Activated CD4-positive, alpha-beta memory T cell treated with anti-CD3 and anti-CD28 coated beads, Interleukin-2, amount 10 ng/mL, durations not matched to agents 7 days and 5 days (primary cell): ENCODE measurements around the gene MRPL39. TPM values are rescaled to one million over a fixed set of nuclear protein-coding genes. Genes with fewer than 3 reads are reported as not detected.
"Not testable (repeated sequence)": the region's sequence is repeated elsewhere in the genome, so short reads cannot be mapped to it uniquely, and the experiment has no call there.

ENCODE experiments used
- CTCF ChIA-PET: fragments of 350-600 bp; sonication (Branson Sonifier 250); formaldehyde crosslinking; loops from one replicate; lab custom pipeline; 2021; ENCODE audit warnings: antibody characterized with exemption, inconsistent platforms; lab: Charles Lee
- POLR2A ChIA-PET: fragments of 350-600 bp; sonication (Branson Sonifier 250); formaldehyde crosslinking; loops from one replicate; lab custom pipeline; 2021; ENCODE audit warnings: antibody characterized with exemption; lab: Charles Lee
- DNase-seq: peaks from one replicate; pipeline ENCODE4 v3.0.0-alpha.2; 2020
- H3K27ac Mint-ChIP-seq: one replicate; pipeline ENCODE4 v1.8.0; 2021; ENCODE audit warnings: mild to moderate bottlenecking, mixed read lengths
- H3K27me3 Mint-ChIP-seq: one replicate; pipeline ENCODE4 v1.8.0; 2021; ENCODE audit warnings: mixed read lengths
- H3K36me3 Mint-ChIP-seq: one replicate; pipeline ENCODE4 v1.8.0; 2021; ENCODE audit warnings: low read depth, mixed read lengths
- H3K4me1 Mint-ChIP-seq: one replicate; pipeline ENCODE4 v1.8.0; 2021; ENCODE audit warnings: mixed read lengths
- H3K4me3 Mint-ChIP-seq: one replicate; pipeline ENCODE4 v1.8.0; 2021; ENCODE audit warnings: mild to moderate bottlenecking, mixed read lengths
- H3K9me3 Mint-ChIP-seq: one replicate; pipeline ENCODE4 v1.8.0; 2021; ENCODE audit warnings: mixed read lengths
- total RNA-seq, 2 experiments: library from RNA; stranded (reverse); gene quantifications; one replicate each; pipeline ENCODE4 v1.2.3, GENCODE V29; 2021

MRPL39 gene
- total RNA-seq, 2 experiments from 2014 or later: 36.5 to 37.8 TPM

DNA sequence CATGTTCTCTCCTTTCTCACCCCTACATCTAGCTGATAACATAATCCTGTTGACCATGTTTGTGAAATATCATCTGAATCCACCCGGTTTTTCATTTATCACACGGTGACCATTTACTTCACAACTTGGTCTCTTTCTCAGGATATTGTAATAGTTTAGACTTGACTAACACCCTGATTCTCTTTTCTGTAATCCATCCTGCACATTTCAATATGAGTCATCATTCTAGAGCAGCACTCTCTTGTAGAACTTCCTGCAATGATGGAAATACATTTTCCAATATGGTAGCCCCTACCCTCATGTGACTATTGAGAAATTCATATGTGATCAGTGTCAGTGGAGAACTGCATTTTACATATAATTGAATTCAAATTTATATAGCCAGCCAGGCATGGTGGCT, 29.4 kb upstream of the MRPL39 start:
- no peak for DNase-seq
- ChIA-PET CTCF (no interaction called here), POLR2A (no interaction called here)
- H3K27ac Mint-ChIP-seq: no peak overlapping the region
- H3K36me3 Mint-ChIP-seq: peaks cover 4% of the 10 kb centered on the region
- H3K27me3 Mint-ChIP-seq: peaks cover 37% of the 10 kb centered on the region
- H3K4me1 Mint-ChIP-seq: peaks cover 33% of the 10 kb centered on the region
- H3K4me3 Mint-ChIP-seq: no peak overlapping the region
- peaks cover 3% of the 10 kb centered on the region for H3K9me3 Mint-ChIP-seq

- Mint-ChIP-seq H3K27ac (no peak overlapping the region), H3K9me3 (peaks cover 3% of the 10 kb centered on the region)
Measured at GRCh38 chr21:25635310-25635709, 28.0 kb upstream of the MRPL39 start.

GRCh38 chr21:25632296-25632695, 25.0 kb upstream of the MRPL39 start:
- ChIA-PET POLR2A (no interaction called here), CTCF (no interaction called here)
- Mint-ChIP-seq H3K4me3 (no peak overlapping the region), H3K27ac (no peak overlapping the region), H3K4me1 (peaks cover 12% of the 10 kb centered on the region), H3K9me3 (peaks cover 3% of the 10 kb centered on the region), H3K27me3 (peaks cover 6% of the 10 kb centered on the region), H3K36me3 (peaks cover 4% of the 10 kb centered on the region)
- no peak for DNase-seq

More at GRCh38 chr21:25635310-25635709, 28.0 kb upstream of the MRPL39 start:
- H3K4me3 Mint-ChIP-seq: no peak overlapping the region
- ChIA-PET CTCF (no interaction called here), POLR2A (interaction anchor here (0.6 kb wide), 1 partner anchor 95 kb away, joined by 5 read pairs; no protein-coding TSS in a partner anchor)
- peaks cover 28% of the 10 kb centered on the region for H3K4me1 Mint-ChIP-seq
- H3K27me3 Mint-ChIP-seq: peaks cover 25% of the 10 kb centered on the region
- DNase-seq: no peak
- peaks cover 4% of the 10 kb centered on the region for H3K36me3 Mint-ChIP-seq

DNA sequence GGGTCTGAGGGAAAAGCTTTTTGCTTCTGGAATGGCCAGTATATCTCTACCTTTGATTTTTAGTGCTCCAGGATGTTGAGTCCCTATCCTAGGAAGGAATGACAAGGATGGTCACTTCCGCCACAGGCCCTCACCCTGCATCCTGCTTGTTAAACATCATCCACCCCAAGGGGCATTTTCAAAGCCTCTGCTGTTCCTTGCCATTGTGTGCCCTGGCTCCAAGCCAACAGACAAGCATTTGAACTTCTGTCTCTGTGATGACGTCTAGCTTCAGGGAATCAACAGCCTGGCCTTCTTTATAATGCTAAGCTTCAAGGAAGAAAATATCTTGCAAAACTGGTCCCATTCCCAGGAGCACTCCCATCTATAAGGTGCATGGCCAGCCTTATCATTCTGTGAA, 19.5 kb upstream of the MRPL39 start:
- H3K36me3 Mint-ChIP-seq: no peaks in the 10 kb centered on the region
- no peak overlapping the region for H3K4me3 Mint-ChIP-seq
- H3K27ac Mint-ChIP-seq: no peak overlapping the region
- H3K27me3 Mint-ChIP-seq: no peaks in the 10 kb centered on the region
- ChIA-PET CTCF (no interaction called here), POLR2A (no interaction called here)
- no peaks in the 10 kb centered on the region for H3K4me1 Mint-ChIP-seq
- H3K9me3 Mint-ChIP-seq: no peaks in the 10 kb centered on the region
- DNase-seq: no peak

DNA sequence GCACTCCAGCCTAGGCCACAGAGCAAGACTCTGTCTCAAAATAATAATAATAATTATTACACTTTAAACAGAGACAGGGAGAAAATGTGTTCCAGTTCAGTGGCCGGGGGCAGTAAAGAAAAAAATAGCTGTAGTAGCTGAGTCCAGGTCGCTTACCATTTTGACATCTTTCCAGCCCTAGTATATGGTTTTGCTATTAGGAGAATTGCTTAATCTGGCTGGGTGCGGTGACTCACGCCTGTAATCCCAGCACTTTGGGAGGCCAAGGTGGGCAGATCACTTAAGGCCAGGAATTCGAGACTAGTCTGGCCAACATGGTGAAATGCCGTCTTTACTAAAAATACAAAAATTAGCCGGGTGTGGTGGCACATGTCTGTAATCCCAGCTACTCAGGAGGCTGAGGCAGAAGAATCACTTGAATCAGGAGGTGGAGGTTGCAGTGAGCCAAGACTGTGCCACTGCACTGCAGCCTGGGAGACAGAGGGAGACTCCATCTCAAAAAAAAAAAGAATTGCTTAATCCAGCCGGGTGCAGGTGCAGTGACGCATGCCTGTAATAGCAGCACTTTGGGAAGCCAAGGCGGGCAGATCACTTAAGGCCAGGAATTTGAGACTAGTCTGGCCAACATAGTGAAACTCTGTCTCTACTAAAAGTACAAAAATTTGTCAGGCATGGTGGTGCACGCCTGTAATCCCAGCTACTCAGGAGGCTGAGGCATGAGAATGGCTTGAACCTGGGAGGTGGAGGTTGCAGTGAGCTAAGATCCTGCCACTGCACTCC, 18.7 kb upstream of the MRPL39 start:
- CTCF ChIA-PET: interaction anchor here (1.2 kb wide), 1 partner anchor 18 kb away, joined by 3 read pairs; no protein-coding TSS in a partner anchor
- H3K4me1 Mint-ChIP-seq, H3K27ac Mint-ChIP-seq, H3K27me3 Mint-ChIP-seq, POLR2A ChIA-PET, H3K4me3 Mint-ChIP-seq, H3K9me3 Mint-ChIP-seq, DNase-seq, H3K36me3 Mint-ChIP-seq: not testable (repeated sequence)

GRCh38 chr21:25625036-25625435, 17.8 kb upstream of the MRPL39 start:
- Mint-ChIP-seq H3K27ac (no peak overlapping the region), H3K4me3 (no peak overlapping the region), H3K9me3 (no peaks in the 10 kb centered on the region), H3K36me3 (no peaks in the 10 kb centered on the region), H3K4me1 (no peaks in the 10 kb centered on the region), H3K27me3 (no peaks in the 10 kb centered on the region)
- ChIA-PET CTCF (interaction anchor here (1.2 kb wide), 1 partner anchor 17 kb away, joined by 3 read pairs; no protein-coding TSS in a partner anchor), POLR2A (no interaction called here)
- DNase-seq: no peak

GRCh38 chr21:25624511-25624910, 17.2 kb upstream of the MRPL39 start:
- H3K4me3 Mint-ChIP-seq: no peak overlapping the region
- no peaks in the 10 kb centered on the region for H3K4me1 Mint-ChIP-seq
- H3K27me3 Mint-ChIP-seq: no peaks in the 10 kb centered on the region
- DNase-seq: no peak
- CTCF ChIA-PET: interaction anchor here (1.2 kb wide), 1 partner anchor 16 kb away, joined by 3 read pairs; no protein-coding TSS in a partner anchor
- H3K27ac Mint-ChIP-seq: no peak overlapping the region
- no peaks in the 10 kb centered on the region for H3K36me3 Mint-ChIP-seq
- POLR2A ChIA-PET: no interaction called here
- no peaks in the 10 kb centered on the region for H3K9me3 Mint-ChIP-seq

DNA sequence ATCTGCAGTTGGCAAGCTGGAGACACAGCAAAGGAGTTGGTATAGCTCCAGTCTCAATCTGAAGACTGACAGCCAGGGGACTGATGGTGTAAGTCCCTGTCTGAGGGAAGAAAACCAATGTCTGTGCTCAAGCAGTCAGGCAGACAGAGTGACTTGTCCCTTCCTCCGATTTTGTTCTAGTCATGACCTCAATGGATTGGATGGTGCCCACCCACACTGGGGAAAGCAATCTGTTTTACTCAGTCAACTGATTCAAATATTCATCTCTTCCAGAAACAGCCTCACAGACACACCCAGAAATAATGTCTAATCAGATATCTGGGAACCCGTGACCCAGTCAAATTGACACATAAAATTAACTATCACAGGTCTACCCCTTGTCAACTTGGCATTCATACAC, 11.9 kb upstream of the MRPL39 start:
- no peaks in the 10 kb centered on the region for H3K9me3 Mint-ChIP-seq
- POLR2A ChIA-PET: no interaction called here
- H3K27me3 Mint-ChIP-seq: peaks cover 4% of the 10 kb centered on the region
- CTCF ChIA-PET: interaction anchor here (1.7 kb wide), 1 partner anchor 11 kb away, joined by 4 read pairs; no protein-coding TSS in a partner anchor
- H3K36me3 Mint-ChIP-seq: no peaks in the 10 kb centered on the region
- H3K4me1 Mint-ChIP-seq: no peaks in the 10 kb centered on the region
- no peak overlapping the region for H3K4me3 Mint-ChIP-seq
- H3K27ac Mint-ChIP-seq: no peak overlapping the region
- DNase-seq: no peak

GRCh38 chr21:25615880-25616279, 8.6 kb upstream of the MRPL39 start:
- Mint-ChIP-seq H3K9me3 (no peaks in the 10 kb centered on the region), H3K4me3 (no peak overlapping the region), H3K4me1 (no peaks in the 10 kb centered on the region), H3K27me3 (peaks cover 4% of the 10 kb centered on the region), H3K27ac (no peak overlapping the region), H3K36me3 (no peaks in the 10 kb centered on the region)
- DNase-seq: no peak
- POLR2A ChIA-PET: no interaction called here
- CTCF ChIA-PET: interaction anchor here (1.9 kb wide), 1 partner anchor 8 kb away, joined by 4 read pairs; no protein-coding TSS in a partner anchor

DNA sequence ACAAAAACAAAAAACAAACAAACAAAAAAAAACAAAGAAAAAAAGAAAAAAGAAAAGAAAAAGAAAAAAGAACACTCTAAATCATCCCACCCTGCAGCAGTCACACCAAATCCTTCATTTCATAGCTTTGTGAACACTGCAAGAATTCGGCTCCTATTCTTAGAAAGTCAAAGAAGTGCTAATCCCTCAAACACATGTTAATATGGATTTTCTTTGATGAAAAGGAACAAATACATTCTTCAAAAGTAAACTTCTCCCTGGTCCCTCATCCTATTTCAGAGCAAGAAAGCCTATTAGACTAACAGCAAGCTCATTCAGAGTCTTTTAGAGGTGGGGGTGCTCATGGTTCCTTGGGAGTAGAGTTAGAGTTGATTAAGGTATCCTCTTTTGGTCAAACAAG, 7.2 kb upstream of the MRPL39 start:
- ChIA-PET POLR2A (no interaction called here), CTCF (no interaction called here)
- no peaks in the 10 kb centered on the region for H3K9me3 Mint-ChIP-seq
- H3K27ac Mint-ChIP-seq: no peak overlapping the region
- H3K4me1 Mint-ChIP-seq: no peaks in the 10 kb centered on the region
- peaks cover 4% of the 10 kb centered on the region for H3K27me3 Mint-ChIP-seq
- H3K36me3 Mint-ChIP-seq: no peaks in the 10 kb centered on the region
- H3K4me3 Mint-ChIP-seq: no peak overlapping the region
- no peak for DNase-seq

- Mint-ChIP-seq H3K27ac (peak overlapping the region; percentile 65), H3K36me3 (peaks cover 24% of the 10 kb centered on the region), H3K27me3 (no peaks in the 10 kb centered on the region), H3K9me3 (no peaks in the 10 kb centered on the region), H3K4me1 (peaks cover 33% of the 10 kb centered on the region), H3K4me3 (peak overlapping the region; percentile 95)
- CTCF ChIA-PET: interaction anchor here (0.6 to 3.9 kb wide), 32 partner anchors 8 to 288 kb away, joined by 3 to 28 read pairs (median 4); partner anchors contain the start of genes ATP5PF, GABPA and JAM2
- POLR2A ChIA-PET: interaction anchor here (0.8 to 5.1 kb wide), 10 partner anchors 14 to 196 kb away, joined by 3 to 44 read pairs (median 4); partner anchors contain the start of genes ATP5PF and GABPA
- DNase-seq: peak; percentile 83
Measured at GRCh38 chr21:25608044-25608737, 910 bp upstream of the MRPL39 start.

GRCh38 chr21:25589887-25590286, 17.4 kb downstream of the MRPL39 start:
- CTCF ChIA-PET: no interaction called here
- no peaks in the 10 kb centered on the region for H3K27me3 Mint-ChIP-seq

GRCh38 chr21:25586791-25587190, 20.5 kb downstream of the MRPL39 start:
- POLR2A ChIA-PET: no interaction called here
- Mint-ChIP-seq H3K9me3 (no peaks in the 10 kb centered on the region), H3K4me1 (peaks cover 21% of the 10 kb centered on the region), H3K4me3 (no peak overlapping the region), H3K27me3 (no peaks in the 10 kb centered on the region), H3K36me3 (peaks cover 66% of the 10 kb centered on the region), H3K27ac (no peak overlapping the region)
- no peak for DNase-seq
- CTCF ChIA-PET: interaction anchor here (1.1 kb wide), 1 partner anchor 10 kb away, joined by 3 read pairs; no protein-coding TSS in a partner anchor

More at GRCh38 chr21:25589887-25590286, 17.4 kb downstream of the MRPL39 start:
- POLR2A ChIA-PET: interaction anchor here (2.0 kb wide), 1 partner anchor 14 kb away, joined by 6 read pairs; no protein-coding TSS in a partner anchor
- Mint-ChIP-seq H3K4me3 (no peak overlapping the region), H3K4me1 (peaks cover 8% of the 10 kb centered on the region), H3K27ac (no peak overlapping the region), H3K36me3 (peaks cover 75% of the 10 kb centered on the region), H3K9me3 (no peaks in the 10 kb centered on the region)
- DNase-seq: no peak
